ENCODE results near the gene NCS1. TPM values are rescaled to one million over a fixed set of nuclear protein-coding genes. Genes with fewer than 3 reads are reported as not detected.

NCS1 gene
- polyA plus RNA-seq, 3 donors, result 26.1 to 31.0 (median 28.7) TPM

- DNase-seq (ENCODE audit: extremely low read depth in 1 of 11, low read depth in 9 of 11, low spot score in 4 of 11), result no peak
These were observed 53.4 kb downstream of the NCS1 start for GRCh38 chr9:130225586-130225985.

GRCh38 chr9:130226112-130226511 is 53.9 kb downstream of the NCS1 start:
- no peak for DNase-seq (ENCODE audit: extremely low read depth in 1 of 11, low read depth in 9 of 11, low spot score in 4 of 11)

- DNase-seq (ENCODE audit: extremely low read depth in 1 of 11, low read depth in 9 of 11, low spot score in 4 of 11), result no peak
These were observed 55.6 kb downstream of the NCS1 start for GRCh38 chr9:130227833-130228232.

- no peak for DNase-seq (ENCODE audit: extremely low read depth in 1 of 11, low read depth in 9 of 11, low spot score in 4 of 11)
These were observed 57.6 kb downstream of the NCS1 start for GRCh38 chr9:130229759-130230158.

GRCh38 chr9:130230631-130231030 is 58.4 kb downstream of the NCS1 start:
- DNase-seq (ENCODE audit: extremely low read depth in 1 of 11, low read depth in 9 of 11, low spot score in 4 of 11), result no peak

GRCh38 chr9:130232899-130233586 is 60.8 kb downstream of the NCS1 start:
- DNase-seq (ENCODE audit: extremely low read depth in 1 of 11, low read depth in 9 of 11, low spot score in 4 of 11), result no peak

GRCh38 chr9:130233587-130233945 is 61.4 kb downstream of the NCS1 start:
- no peak for DNase-seq (ENCODE audit: extremely low read depth in 1 of 11, low read depth in 9 of 11, low spot score in 4 of 11)

GRCh38 chr9:130234340-130235260 is 62.4 kb downstream of the NCS1 start:
- no peak for DNase-seq (ENCODE audit: extremely low read depth in 1 of 11, low read depth in 9 of 11, low spot score in 4 of 11)

- peak in 4 of 11 donors; percentile 55 to 71 (median 63) for DNase-seq (ENCODE audit: extremely low read depth in 1 of 11, low read depth in 9 of 11, low spot score in 4 of 11)
These were observed 63.6 kb downstream of the NCS1 start for GRCh38 chr9:130235558-130236435.

GRCh38 chr9:130236436-130236985 is 64.3 kb downstream of the NCS1 start:
- DNase-seq (ENCODE audit: extremely low read depth in 1 of 11, low read depth in 9 of 11, low spot score in 4 of 11), result no peak

- DNase-seq (ENCODE audit: extremely low read depth in 1 of 11, low read depth in 9 of 11, low spot score in 4 of 11), result no peak
These were observed 64.9 kb downstream of the NCS1 start for GRCh38 chr9:130237076-130237475.

- DNase-seq (ENCODE audit: extremely low read depth in 1 of 11, low read depth in 9 of 11, low spot score in 4 of 11), result no peak
These were observed 65.7 kb downstream of the NCS1 start for GRCh38 chr9:130237763-130238524.

GRCh38 chr9:130239363-130239695 is 67.1 kb downstream of the NCS1 start:
- no peak for DNase-seq (ENCODE audit: extremely low read depth in 1 of 11, low read depth in 9 of 11, low spot score in 4 of 11)

- DNase-seq (ENCODE audit: extremely low read depth in 1 of 11, low read depth in 9 of 11, low spot score in 4 of 11), result no peak
These were observed 67.6 kb downstream of the NCS1 start for GRCh38 chr9:130239741-130240241.

- peak in 4 of 11 donors; percentile 43 to 62 (median 52) for DNase-seq (ENCODE audit: extremely low read depth in 1 of 11, low read depth in 9 of 11, low spot score in 4 of 11)
These were observed 68.4 kb downstream of the NCS1 start for GRCh38 chr9:130240410-130241197.

- no peak for DNase-seq (ENCODE audit: extremely low read depth in 1 of 11, low read depth in 9 of 11, low spot score in 4 of 11)
These were observed 69.0 kb downstream of the NCS1 start for GRCh38 chr9:130241198-130241535.

GRCh38 chr9:130242270-130243014 is 70.2 kb downstream of the NCS1 start:
- no peak for DNase-seq (ENCODE audit: extremely low read depth in 1 of 11, low read depth in 9 of 11, low spot score in 4 of 11)

Data from renal cortex interstitium (tissue), 11 donors.